SU-DHL-6 (cell line): ENCODE results near the gene MS4A12.

Experiments
- CTCF ChIP-seq: fragments of 200-600 bp; sonication (generic); IDR thresholded peaks from one replicate; pipeline ENCODE4 v1.5.1; 2017; ENCODE audit warnings: antibody characterized with exemption, mild to moderate bottlenecking, low read length, moderate library complexity; ENCODE audit not compliant: insufficient read depth, poor library complexity, severe bottlenecking
- EZH2phosphoT487 ChIP-seq: fragments of 200-600 bp; sonication (generic), shearing (Covaris generic); conservative IDR thresholded peaks from 2 replicates; pipeline ENCODE4 v1.6.1; 2018; ENCODE audit warnings: mild to moderate bottlenecking, antibody characterized with exemption, low read length, moderate library complexity, mixed read lengths

- no peak for TF ChIP-seq CTCF
- no peak for TF ChIP-seq EZH2phosphoT487
Measured at GRCh38 chr11:60513496-60514460, 21.2 kb downstream of the MS4A12 start.
